NT2/D1 (cell line): ENCODE measurements around the gene MBOAT1.
"Not testable (repeated sequence)": the region's sequence is repeated elsewhere in the genome, so short reads cannot be mapped to it uniquely, and the experiment has no call there.

Source experiments
- YY1 ChIP-seq: IDR thresholded peaks from 2 replicates; pipeline ENCODE4 v1.6.1; 2011; ENCODE audit not compliant: insufficient read length, insufficient read depth
- ZNF274 ChIP-seq: IDR thresholded peaks from 2 replicates; pipeline ENCODE4 v1.6.1; 2011; ENCODE audit warnings: mild to moderate bottlenecking, low read depth, low read length

- TF ChIP-seq YY1, ZNF274: not testable (repeated sequence)
Measured at GRCh38 chr6:20139127-20139963, 72.9 kb downstream of the MBOAT1 start.
